Measurements from ENCODE around the gene TTC1. TPM values are rescaled to one million over a fixed set of nuclear protein-coding genes. Genes with fewer than 3 reads are reported as not detected.

Gene TTC1
- total RNA-seq, 2 donors from 2014 or later = 24.0 to 24.3 TPM

GRCh38 chr5:160018945-160019625 is 10.1 kb downstream of the TTC1 start:
- Mint-ChIP-seq H3K4me1 (peaks cover 22% of the 10 kb centered on the region), H3K27ac (peak overlapping the region; percentile 75), H3K27me3 (no peaks in the 10 kb centered on the region), H3K4me3 (no peak overlapping the region), H3K36me3 (ENCODE audit: low read depth) (peaks cover 9% of the 10 kb centered on the region)
- ATAC-seq (no peak), DNase-seq (no peak)
- no peaks in the 10 kb centered on the region for H3K9me3 ChIP-seq (ENCODE audit: control insufficient read depth, low read length, poor library complexity, severe bottlenecking)

DNA sequence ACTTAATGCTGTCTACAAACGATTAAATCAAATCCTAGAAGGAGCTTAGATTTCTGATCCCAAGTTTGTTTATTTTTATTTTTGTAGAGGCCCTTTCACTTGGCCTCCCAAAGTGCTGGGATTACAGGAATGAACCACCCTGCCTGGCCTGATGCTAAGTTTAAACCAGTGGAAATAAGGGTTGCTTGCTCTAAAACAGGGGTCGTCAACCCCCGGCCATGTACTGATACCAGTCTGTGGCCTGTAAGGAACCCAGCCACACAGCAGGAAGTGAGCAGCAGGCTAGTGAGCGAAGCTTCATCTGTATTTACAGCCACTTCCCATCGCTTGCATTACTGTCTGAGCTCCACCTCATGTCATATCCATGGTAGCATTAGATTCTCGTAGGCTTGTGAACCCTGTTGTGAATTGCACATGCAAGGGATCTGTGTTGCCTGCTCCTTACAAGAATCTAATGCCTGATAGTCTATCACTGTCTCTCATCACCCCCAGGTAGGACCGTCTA is 11.4 kb downstream of the TTC1 start:
- no peaks in the 10 kb centered on the region for H3K9me3 ChIP-seq (ENCODE audit: control insufficient read depth, low read length, poor library complexity, severe bottlenecking)
- peaks cover 20% of the 10 kb centered on the region for H3K4me1 Mint-ChIP-seq
- peak overlapping the region; percentile 75 for H3K27ac Mint-ChIP-seq
- H3K4me3 Mint-ChIP-seq = no peak overlapping the region
- DNase-seq (no peak), ATAC-seq (no peak)
- H3K36me3 Mint-ChIP-seq (ENCODE audit: low read depth) = peaks cover 9% of the 10 kb centered on the region
- H3K27me3 Mint-ChIP-seq = no peaks in the 10 kb centered on the region

DNA sequence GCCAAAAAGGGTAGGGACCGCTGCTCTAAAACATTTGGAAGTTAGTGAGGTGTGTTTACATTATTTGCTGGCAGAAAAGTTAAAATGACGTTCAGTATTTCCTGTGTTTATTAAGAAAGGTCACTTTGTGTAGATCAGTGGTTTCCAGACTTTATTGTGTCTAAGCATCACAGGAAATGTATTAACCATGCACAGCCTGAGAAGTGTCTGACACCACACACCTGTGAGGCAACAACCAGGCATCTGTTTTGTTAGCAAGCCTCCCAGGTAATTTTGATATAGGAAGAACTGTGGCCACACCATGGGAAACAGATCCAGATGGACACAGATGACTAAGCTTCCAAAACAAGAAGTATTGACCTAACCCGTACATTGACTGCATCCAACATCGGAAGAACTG is 12.0 kb downstream of the TTC1 start:
- H3K36me3 Mint-ChIP-seq (ENCODE audit: low read depth) = peaks cover 9% of the 10 kb centered on the region
- DNase-seq (no peak), ATAC-seq (peak; percentile 30)

DNA sequence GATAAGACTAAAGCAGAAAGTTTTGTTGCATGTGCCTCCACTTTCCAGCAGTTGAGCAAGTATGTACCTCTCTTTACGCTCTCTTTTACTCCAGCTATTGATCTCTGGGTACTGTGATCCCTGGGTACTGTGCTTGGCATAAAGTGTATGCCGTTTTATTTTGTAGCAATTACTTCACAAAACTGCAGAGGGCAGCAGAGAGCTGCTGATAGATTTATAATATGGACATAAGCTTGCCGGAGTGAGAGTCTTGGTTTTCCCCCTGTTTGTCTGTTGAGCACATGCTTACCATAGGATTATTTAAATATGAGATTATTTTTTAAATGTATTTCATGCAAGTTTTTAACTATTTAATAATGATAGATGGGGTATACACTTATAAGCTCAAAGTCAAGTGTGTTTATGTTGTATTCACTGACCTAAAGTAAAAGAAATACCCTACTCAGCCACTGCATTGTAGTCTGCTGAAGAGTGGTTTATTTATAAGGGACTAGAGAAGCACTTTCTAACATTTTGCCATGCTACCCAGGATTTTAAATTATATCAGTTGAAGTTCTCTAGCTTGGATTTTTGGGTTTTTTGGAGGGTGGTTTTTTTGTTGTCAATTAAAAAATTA is 13.0 kb downstream of the TTC1 start:
- Mint-ChIP-seq H3K27me3 (no peaks in the 10 kb centered on the region), H3K4me3 (no peak overlapping the region), H3K36me3 (ENCODE audit: low read depth) (peaks cover 9% of the 10 kb centered on the region), H3K27ac (peak overlapping the region; percentile 34), H3K4me1 (peaks cover 28% of the 10 kb centered on the region)
- ATAC-seq (peak; percentile 97), DNase-seq (peak; percentile 17 to 51 (median 27))
- H3K9me3 ChIP-seq (ENCODE audit: control insufficient read depth, low read length, poor library complexity, severe bottlenecking) = no peaks in the 10 kb centered on the region

More for the DNA sequence above, 12.0 kb downstream of the TTC1 start:
- no peak overlapping the region for H3K27ac Mint-ChIP-seq
- peaks cover 24% of the 10 kb centered on the region for H3K4me1 Mint-ChIP-seq
- peak overlapping the region; percentile 9 for H3K4me3 Mint-ChIP-seq
- no peaks in the 10 kb centered on the region for H3K27me3 Mint-ChIP-seq
- no peaks in the 10 kb centered on the region for H3K9me3 ChIP-seq (ENCODE audit: control insufficient read depth, low read length, poor library complexity, severe bottlenecking)

- H3K27me3 Mint-ChIP-seq = no peaks in the 10 kb centered on the region
- no peaks in the 10 kb centered on the region for H3K9me3 ChIP-seq (ENCODE audit: control insufficient read depth, low read length, poor library complexity, severe bottlenecking)
- peaks cover 27% of the 10 kb centered on the region for H3K4me1 Mint-ChIP-seq
- H3K4me3 Mint-ChIP-seq = no peak overlapping the region
- DNase-seq (no peak), ATAC-seq (no peak)
- no peak overlapping the region for H3K27ac Mint-ChIP-seq
- peaks cover 10% of the 10 kb centered on the region for H3K36me3 Mint-ChIP-seq (ENCODE audit: low read depth)
Observed at GRCh38 chr5:160023007-160023907, 14.3 kb downstream of the TTC1 start.

- H3K27ac Mint-ChIP-seq = no peak overlapping the region
- H3K4me1 Mint-ChIP-seq = peaks cover 22% of the 10 kb centered on the region
- no peaks in the 10 kb centered on the region for H3K9me3 ChIP-seq (ENCODE audit: control insufficient read depth, low read length, poor library complexity, severe bottlenecking)
- ATAC-seq (no peak), DNase-seq (no peak)
- H3K36me3 Mint-ChIP-seq (ENCODE audit: low read depth) = peaks cover 6% of the 10 kb centered on the region
- no peak overlapping the region for H3K4me3 Mint-ChIP-seq
- no peaks in the 10 kb centered on the region for H3K27me3 Mint-ChIP-seq
Observed at GRCh38 chr5:160023908-160024630, 15.1 kb downstream of the TTC1 start.

GRCh38 chr5:160029004-160029403 is 20.1 kb downstream of the TTC1 start:
- peaks cover 16% of the 10 kb centered on the region for H3K4me1 Mint-ChIP-seq
- peak overlapping the region; percentile 80 for H3K27ac Mint-ChIP-seq
- peaks cover 6% of the 10 kb centered on the region for H3K36me3 Mint-ChIP-seq (ENCODE audit: low read depth)
- H3K27me3 Mint-ChIP-seq = no peaks in the 10 kb centered on the region
- DNase-seq (no peak), ATAC-seq (no peak)
- no peak overlapping the region for H3K4me3 Mint-ChIP-seq
- H3K9me3 ChIP-seq (ENCODE audit: control insufficient read depth, low read length, poor library complexity, severe bottlenecking) = no peaks in the 10 kb centered on the region

DNA sequence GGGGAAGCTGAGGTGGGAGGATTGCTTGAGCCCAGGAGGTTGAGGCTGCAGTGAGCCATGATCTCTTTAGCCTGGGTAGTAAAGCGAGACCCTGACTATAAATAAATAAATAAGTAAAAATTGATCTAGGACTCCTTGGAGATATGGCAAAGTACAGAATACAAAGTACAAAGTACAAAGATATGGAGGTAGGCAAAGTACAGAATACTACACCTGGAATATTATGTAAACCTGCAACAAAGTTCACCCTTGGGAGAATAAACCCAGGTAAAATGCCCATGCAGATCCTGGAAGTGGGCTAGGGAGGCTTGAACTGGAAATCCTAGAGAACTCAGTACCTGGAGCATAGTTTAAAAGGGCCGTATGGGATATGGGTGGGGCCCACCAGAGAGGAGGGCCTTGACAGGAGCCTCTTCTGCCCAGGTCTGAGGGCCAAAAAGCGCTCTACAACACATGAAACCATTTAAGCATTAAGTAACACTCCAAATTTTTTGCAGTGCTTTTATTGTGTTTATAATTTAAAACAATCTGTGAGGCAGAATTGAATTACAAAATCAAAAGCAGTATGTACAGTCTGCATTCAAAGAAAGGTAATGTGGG is 20.7 kb downstream of the TTC1 start:
- Mint-ChIP-seq H3K36me3 (ENCODE audit: low read depth) (peaks cover 6% of the 10 kb centered on the region), H3K4me3 (no peak overlapping the region), H3K27me3 (no peaks in the 10 kb centered on the region), H3K27ac (peak overlapping the region; percentile 80), H3K4me1 (peaks cover 16% of the 10 kb centered on the region)
- ATAC-seq = no peak
- no peaks in the 10 kb centered on the region for H3K9me3 ChIP-seq (ENCODE audit: control insufficient read depth, low read length, poor library complexity, severe bottlenecking)
- no peak for DNase-seq

DNA sequence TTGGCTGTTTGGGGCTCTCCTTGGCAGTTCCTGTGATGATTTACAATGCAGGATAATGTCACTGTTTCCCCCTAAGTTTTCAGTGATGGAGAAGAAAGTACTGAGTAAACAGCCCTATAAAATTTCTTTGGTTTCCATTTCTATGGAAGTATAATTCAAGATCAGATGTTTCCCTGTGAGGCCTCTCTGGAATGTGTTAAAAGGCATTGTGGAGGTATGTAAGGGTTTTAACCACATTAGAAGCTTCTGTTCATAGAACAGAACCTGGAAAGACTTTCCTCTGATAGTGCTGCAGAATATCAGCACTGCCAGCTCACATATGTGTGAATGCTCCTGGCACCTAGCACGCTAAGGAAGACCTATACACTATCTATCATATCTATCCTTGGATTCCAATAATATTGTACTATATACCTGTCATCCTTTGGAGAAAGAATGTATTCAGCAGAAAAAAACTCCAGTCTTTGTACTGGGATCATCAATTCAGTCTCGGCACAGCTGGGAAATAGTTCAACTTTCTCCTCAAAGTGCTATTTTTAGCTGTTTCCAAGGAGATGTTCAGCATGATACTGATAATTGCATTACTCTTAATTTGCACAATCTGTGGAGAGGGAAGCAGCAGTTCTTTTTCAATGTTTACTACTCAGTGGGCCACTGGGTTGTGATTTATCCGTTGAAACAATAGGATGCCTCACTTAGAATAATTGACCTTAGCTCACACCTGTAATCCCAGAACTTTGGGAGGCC is 21.9 kb downstream of the TTC1 start:
- no peak for ATAC-seq
- Mint-ChIP-seq H3K4me1 (peaks cover 16% of the 10 kb centered on the region), H3K27me3 (no peaks in the 10 kb centered on the region), H3K36me3 (ENCODE audit: low read depth) (peaks cover 8% of the 10 kb centered on the region), H3K27ac (no peak overlapping the region), H3K4me3 (no peak overlapping the region)
- DNase-seq = no peak
- no peaks in the 10 kb centered on the region for H3K9me3 ChIP-seq (ENCODE audit: control insufficient read depth, low read length, poor library complexity, severe bottlenecking)

DNA sequence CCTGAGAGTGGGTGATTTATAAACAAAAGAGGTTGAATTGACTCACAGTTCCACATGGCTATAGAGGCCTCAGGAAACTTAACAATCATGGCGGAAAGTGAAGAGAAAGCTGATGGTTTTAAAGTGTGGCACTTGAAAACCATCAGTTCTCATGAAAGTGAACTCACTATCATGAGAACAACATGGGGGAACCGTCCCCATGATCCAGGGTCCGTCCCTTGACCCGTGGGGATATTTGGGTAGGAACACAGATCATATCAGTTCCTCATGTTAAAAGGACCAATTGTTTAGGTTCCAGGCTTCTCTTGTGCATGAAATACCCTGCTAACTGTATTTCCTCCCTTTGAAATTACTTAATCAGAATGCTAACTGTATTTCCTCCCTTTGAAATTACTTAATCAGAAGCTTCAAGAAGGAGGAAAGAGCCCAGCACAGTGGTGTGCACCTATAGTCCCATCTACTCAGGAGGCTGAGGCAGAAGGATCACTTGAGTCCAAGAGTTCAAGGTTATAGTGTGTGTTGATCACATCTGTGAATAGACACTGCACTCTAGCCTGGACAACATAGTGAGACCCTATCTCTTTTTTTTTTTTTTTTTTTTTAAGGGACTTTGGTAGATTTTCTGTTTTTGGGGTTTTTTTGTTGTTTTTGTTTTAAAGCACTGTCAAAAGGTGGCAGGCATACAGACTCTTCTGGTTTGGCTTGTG is 24.8 kb downstream of the TTC1 start:
- H3K4me3 Mint-ChIP-seq = no peak overlapping the region
- no peak for DNase-seq
- H3K27me3 Mint-ChIP-seq = no peaks in the 10 kb centered on the region
- H3K27ac Mint-ChIP-seq = peak overlapping the region; percentile 75
- H3K4me1 Mint-ChIP-seq = peaks cover 10% of the 10 kb centered on the region
- no peaks in the 10 kb centered on the region for H3K9me3 ChIP-seq (ENCODE audit: control insufficient read depth, low read length, poor library complexity, severe bottlenecking)
- peaks cover 8% of the 10 kb centered on the region for H3K36me3 Mint-ChIP-seq (ENCODE audit: low read depth)
- no peak for ATAC-seq

DNA sequence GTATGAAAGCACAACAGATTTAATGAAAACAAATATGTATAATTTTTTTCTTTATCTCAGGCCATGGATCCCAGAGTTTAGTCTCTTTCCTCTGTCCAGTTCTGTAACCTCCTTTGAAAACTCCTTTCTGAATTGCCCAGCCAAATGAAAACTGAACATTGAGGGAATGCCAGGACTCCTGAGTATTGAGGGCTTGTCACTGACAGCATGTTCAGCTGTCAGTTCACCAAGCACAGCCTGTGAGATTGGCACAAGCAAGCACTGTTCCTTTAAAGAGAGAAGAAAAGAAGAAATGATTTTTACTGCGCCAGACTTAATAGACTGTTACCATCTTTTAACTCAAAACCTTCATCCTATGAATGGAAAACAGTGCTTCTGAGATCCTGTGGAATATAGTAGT is 27.3 kb downstream of the TTC1 start:
- Mint-ChIP-seq H3K4me1 (peaks cover 5% of the 10 kb centered on the region), H3K4me3 (no peak overlapping the region), H3K27me3 (no peaks in the 10 kb centered on the region), H3K27ac (no peak overlapping the region), H3K36me3 (ENCODE audit: low read depth) (peaks cover 5% of the 10 kb centered on the region)
- no peaks in the 10 kb centered on the region for H3K9me3 ChIP-seq (ENCODE audit: control insufficient read depth, low read length, poor library complexity, severe bottlenecking)
- ATAC-seq (no peak), DNase-seq (no peak)
